Adrenal gland (tissue), 5 donors: ENCODE data around the gene ATP5MC2.

Experiments used
- CTCF ChIP-seq, 6 experiments: fragments of 450-650 bp in 4 of 6; fragments of 200-600 bp in 2 of 6; sonication (generic) in 1 of 6; IDR thresholded peaks; 1 replicate in 5 of 6; 2 replicates in 1 of 6; pipeline versions ENCODE4 v1.5.1 to v1.8.0; 2016 to 2021; ENCODE audit warnings: antibody characterized with exemption in 6 of 6, mild to moderate bottlenecking in 2 of 6, moderate library complexity in 1 of 6
- POLR2A ChIP-seq, 2 donors: fragments of 450-650 bp; IDR thresholded peaks; one replicate each; pipeline ENCODE4 v1.6.1; 2017; ENCODE audit warnings: antibody characterized with exemption in 2 of 2, mild to moderate bottlenecking in 2 of 2, moderate library complexity in 1 of 2
- donor health status: DM: no; HTN: no; CAD: no.

- no peak for TF ChIP-seq CTCF (IDR thresholded peaks at IDR 0.05)
- no peak for TF ChIP-seq POLR2A (IDR thresholded peaks at IDR 0.05)
Observed at GRCh38 chr12:53703756-53704155, 27.9 kb upstream of the ATP5MC2 start.
